Panc1 (cell line): Measurements from ENCODE around the gene MYCBP2.

ENCODE experiments used
- CTCF ChIP-seq: fragments of 450-650 bp; IDR thresholded peaks from 2 replicates; pipeline ENCODE4 v1.5.1; 2017; ENCODE audit warnings: mild to moderate bottlenecking
- SIN3A ChIP-seq: IDR thresholded peaks from 2 replicates; pipeline ENCODE4 v1.6.1; 2012; ENCODE audit warnings: low read depth, mild to moderate bottlenecking, low read length, moderate library complexity, borderline replicate concordance; ENCODE audit not compliant: insufficient read depth

DNA sequence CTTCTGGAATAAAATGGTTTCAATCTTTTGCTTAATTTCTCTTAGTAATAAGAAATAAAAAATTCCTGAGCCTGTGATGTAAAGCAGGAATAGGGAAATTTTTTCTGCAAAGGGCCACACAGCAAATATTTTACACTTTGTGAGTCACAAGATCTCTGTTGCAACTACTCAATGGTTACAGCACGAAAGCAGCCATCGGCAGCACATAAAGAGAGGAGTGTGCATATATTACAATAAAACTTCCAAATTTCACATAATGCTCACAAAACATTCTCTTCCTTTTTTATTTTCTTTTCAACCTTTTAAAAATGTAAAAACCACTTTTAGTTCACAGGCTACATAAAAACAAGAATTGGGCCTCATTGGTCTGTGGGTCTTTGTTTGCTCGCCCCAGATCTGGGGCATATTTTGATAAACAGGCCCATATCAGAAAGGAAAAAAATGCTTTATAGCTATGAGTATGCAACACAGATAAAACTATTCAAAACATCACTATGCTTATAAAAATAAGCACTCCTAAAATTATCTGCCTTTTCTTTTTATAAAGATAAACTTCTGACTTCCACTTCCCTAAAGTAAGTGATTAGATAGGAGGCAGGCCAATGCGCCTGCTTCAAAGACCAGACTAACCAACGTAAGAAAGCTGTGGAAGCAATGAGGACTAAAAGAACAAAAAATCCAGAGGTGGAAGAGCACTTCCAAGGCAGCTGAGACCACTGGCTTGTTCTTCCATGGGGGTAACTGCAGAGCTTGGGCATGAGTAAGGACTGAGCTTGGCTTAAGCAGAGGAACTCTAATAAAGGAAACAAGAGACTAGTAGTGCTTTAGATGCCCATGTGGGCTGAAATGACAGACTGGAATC lies 26.5 kb downstream of the MYCBP2 start:
- TF ChIP-seq CTCF (no peak), SIN3A (no peak)
